Progenitor cell of endocrine pancreas (in vitro differentiated cells): ENCODE measurements around the gene ADARB2. TPM values are rescaled to one million over a fixed set of nuclear protein-coding genes. Genes with fewer than 3 reads are reported as not detected.
A peak's percentile ranks its signal among the peaks of the same experiment; 100 is the strongest.

Source experiments
- DNase-seq: peaks from one replicate; pipeline ENCODE4 v3.0.0; 2021; ENCODE audit warnings: low spot score; ENCODE audit not compliant: unreplicated experiment
- H3K27ac Mint-ChIP-seq: 2 replicates; pipeline ENCODE4 v1.8.0; 2021; ENCODE audit warnings: mild to moderate bottlenecking, moderate library complexity, mixed read lengths
- H3K27me3 Mint-ChIP-seq: 2 replicates; pipeline ENCODE4 v1.8.0; 2021; ENCODE audit warnings: mixed read lengths
- H3K36me3 Mint-ChIP-seq: 2 replicates; pipeline ENCODE4 v1.8.0; 2022; ENCODE audit warnings: mixed read lengths; ENCODE audit not compliant: insufficient read depth
- H3K4me1 Mint-ChIP-seq: 2 replicates; pipeline ENCODE4 v1.8.0; 2021; ENCODE audit warnings: low read depth, mixed read lengths
- H3K4me3 Mint-ChIP-seq: 2 replicates; pipeline ENCODE4 v1.8.0; 2021; ENCODE audit warnings: low read depth, mild to moderate bottlenecking, moderate library complexity, mixed read lengths
- H3K9me3 Mint-ChIP-seq: 2 replicates; pipeline ENCODE4 v1.8.0; 2021; ENCODE audit warnings: low read depth, mixed read lengths
- CTCF ChIP-seq: fragments of 200-600 bp; sonication (generic); IDR thresholded peaks from one replicate; pipeline ENCODE4 v1.5.0; 2021; ENCODE audit warnings: antibody characterized with exemption, mild to moderate bottlenecking; ENCODE audit not compliant: unreplicated experiment
- total RNA-seq: library from RNA; stranded (reverse); gene quantifications from 2 replicates; pipeline ENCODE4 v1.2.1, GENCODE V29; 2021

The ADARB2 gene
- total RNA-seq, 1 donor from 2014 or later = 1.3 TPM

DNA sequence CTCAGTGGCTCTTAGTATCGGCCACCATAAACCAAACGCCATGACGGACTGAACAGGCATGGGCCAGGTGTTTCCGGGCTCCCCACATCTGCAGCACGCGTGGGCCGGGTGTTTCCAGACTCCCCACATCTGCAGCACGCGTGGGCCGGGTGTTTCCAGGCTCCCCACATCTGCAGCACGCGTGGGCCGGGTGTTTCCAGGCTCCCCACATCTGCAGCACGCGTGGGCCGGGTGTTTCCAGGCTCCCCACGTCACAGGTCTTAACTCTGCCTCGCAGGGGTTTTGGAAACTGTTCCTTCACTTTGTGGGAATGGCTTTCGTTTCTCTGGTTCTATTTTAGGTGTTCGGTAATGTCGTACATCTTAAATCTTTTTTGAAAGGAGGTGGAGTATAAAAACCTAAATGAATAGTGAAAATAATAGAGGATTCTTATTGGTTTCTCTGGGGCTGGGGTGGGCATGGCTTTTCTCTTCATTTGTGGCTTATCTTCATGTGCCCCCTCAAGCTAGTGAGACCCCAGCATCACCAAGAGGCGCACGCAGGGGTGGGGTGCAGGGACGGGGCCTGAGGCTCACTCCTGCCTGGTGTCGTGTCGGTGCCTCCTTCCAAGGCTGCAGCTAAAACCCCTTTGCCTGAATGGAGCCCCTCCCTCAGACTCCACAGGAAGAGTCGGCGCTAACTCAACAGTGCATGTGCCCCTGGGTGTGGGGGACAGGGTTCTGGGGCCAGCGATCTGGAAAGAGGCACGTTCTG is 554.9 kb downstream of the ADARB2 start:
- no peak for DNase-seq
- Mint-ChIP-seq H3K36me3 (no peaks in the 10 kb centered on the region), H3K9me3 (no peaks in the 10 kb centered on the region), H3K27ac (no peak overlapping the region), H3K4me3 (no peak overlapping the region), H3K27me3 (peaks cover 34% of the 10 kb centered on the region), H3K4me1 (peaks cover 3% of the 10 kb centered on the region)
- no peak for TF ChIP-seq CTCF

DNA sequence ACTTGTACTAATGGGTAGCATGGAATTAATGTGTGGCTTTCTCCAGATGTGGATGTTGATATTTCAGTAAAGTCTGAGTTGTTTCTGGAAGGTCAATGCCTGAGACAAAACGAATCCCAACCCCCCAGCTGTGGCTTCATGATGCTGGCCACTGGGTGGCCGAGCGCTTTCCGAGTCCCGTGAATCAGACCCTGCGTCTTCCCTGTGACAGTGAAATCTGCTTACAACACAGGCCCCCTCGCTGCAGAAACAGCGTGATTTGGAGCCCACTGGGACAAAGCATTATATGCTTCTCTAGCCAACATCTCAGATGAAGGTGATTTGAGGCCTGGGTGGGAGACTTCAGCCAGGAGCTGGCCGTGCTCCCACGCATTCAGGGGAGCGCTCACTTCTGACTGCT is 556.5 kb downstream of the ADARB2 start:
- Mint-ChIP-seq H3K36me3 (no peaks in the 10 kb centered on the region), H3K4me3 (no peak overlapping the region), H3K27ac (no peak overlapping the region), H3K4me1 (peaks cover 3% of the 10 kb centered on the region), H3K27me3 (peaks cover 34% of the 10 kb centered on the region), H3K9me3 (no peaks in the 10 kb centered on the region)
- peak; percentile 31 for TF ChIP-seq CTCF
- no peak for DNase-seq

DNA sequence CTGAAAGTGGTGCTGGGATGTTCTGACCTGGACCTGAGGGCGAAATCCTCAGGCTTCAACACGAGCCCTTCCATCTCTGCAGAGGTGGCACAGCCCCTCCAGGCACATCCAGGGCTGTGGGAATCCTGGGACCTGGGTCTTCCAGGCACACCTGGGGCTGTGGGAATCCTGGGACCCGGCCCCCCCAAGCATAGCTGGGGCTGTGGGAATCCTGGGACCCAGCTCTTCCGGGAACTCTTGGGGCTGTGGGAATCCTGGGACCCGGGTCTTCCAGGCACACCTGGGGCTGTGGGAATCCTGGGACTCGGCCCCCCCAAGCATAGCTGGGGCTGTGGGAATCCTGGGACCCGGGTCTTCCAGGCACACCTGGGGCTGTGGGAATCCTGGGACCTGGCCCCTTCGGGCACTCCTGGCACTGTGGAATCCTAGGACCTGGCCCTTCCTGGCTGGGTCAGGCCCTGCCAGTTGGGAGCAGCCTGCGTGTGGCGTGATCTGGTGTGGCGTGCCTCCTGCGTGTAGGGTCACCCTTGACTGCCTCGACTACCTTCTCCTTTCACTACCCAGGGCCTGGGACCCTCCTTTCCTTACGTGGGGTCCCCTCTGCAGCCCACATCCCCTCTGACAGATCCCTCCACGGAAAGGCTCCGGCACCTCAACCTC is 557.1 kb downstream of the ADARB2 start:
- H3K27ac Mint-ChIP-seq = no peak overlapping the region
- no peak for TF ChIP-seq CTCF

DNA sequence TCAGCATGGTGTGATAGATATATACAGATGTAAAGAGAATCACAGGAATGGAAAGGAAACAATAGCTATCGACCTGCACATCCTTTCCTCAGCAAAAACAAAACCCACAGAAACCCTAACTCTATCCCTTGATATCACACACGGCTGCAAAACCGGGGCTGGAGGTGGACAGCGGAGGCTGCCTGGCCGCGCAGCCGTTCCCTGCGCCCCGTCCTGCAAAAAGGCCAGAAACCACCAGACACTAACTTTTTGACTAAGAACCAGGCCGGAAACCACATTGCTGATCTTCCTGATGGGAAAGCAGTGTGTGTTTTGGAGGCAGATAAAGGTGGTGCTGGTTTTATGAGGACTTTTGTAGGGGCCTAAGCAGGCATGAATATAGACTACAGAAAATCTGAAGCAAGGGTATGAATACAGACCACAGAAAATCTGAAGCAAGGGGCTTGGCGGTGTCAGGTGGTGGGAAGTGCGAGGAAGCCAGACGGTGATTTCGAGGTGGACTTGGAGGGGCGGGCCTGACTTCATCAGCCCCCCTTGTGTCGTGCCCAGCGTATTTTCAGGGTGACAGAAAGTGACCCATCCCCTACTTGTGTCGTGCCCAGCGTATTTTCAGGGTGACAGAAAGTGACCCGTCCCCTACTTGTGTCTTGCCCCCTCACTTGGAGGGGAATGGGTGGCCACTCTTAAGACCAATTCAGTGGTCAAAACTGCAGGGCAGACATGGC is 557.8 kb downstream of the ADARB2 start:
- no peaks in the 10 kb centered on the region for H3K36me3 Mint-ChIP-seq
- TF ChIP-seq CTCF = no peak
- no peak overlapping the region for H3K4me3 Mint-ChIP-seq
- DNase-seq = no peak
- no peaks in the 10 kb centered on the region for H3K9me3 Mint-ChIP-seq
- peaks cover 3% of the 10 kb centered on the region for H3K4me1 Mint-ChIP-seq
- H3K27me3 Mint-ChIP-seq = peaks cover 29% of the 10 kb centered on the region
- H3K27ac Mint-ChIP-seq = no peak overlapping the region

More for the DNA sequence above, 557.1 kb downstream of the ADARB2 start:
- Mint-ChIP-seq H3K4me3 (no peak overlapping the region), H3K36me3 (no peaks in the 10 kb centered on the region), H3K4me1 (peaks cover 3% of the 10 kb centered on the region), H3K9me3 (no peaks in the 10 kb centered on the region), H3K27me3 (peaks cover 30% of the 10 kb centered on the region)
- no peak for DNase-seq

DNA sequence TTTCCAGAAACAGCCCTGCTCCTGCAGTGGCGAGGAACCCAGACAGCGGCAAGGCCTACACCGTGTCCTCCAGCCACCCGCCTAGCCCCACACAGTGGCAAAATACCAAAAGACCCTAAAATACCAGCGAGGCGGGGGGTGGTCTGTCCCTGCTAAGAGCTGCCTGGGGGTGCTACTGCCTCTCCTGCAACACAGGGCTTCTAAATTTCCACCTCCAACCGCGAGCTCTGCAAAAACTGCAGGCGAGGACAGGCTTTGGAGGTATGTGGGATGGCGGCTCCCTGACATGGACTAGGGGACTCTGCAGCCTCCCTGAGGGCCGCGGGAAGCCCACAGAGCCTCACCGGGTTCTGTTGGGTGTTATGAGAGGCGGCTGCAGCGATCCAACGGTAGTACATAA is 558.8 kb downstream of the ADARB2 start:
- Mint-ChIP-seq H3K36me3 (no peaks in the 10 kb centered on the region), H3K4me3 (no peak overlapping the region), H3K27me3 (peaks cover 24% of the 10 kb centered on the region), H3K9me3 (no peaks in the 10 kb centered on the region), H3K27ac (no peak overlapping the region), H3K4me1 (peaks cover 2% of the 10 kb centered on the region)
- no peak for TF ChIP-seq CTCF
- DNase-seq = no peak
